H54 (cell line): ENCODE data around the gene SUGCT.

ENCODE experiments used
- DNase-seq: peaks from one replicate; pipeline ENCODE4 v3.0.0; 2011; ENCODE audit warnings: low spot score, mixed read lengths; ENCODE audit not compliant: insufficient read length
- FAIRE-seq: peaks from 3 replicates; lab custom pipeline; 2011; peaks lifted over from hg19 to GRCh38; lab: Jason Lieb, UNC
- POLR2A ChIP-seq: IDR thresholded peaks from 2 replicates; pipeline ENCODE4 v1.6.1; 2011; ENCODE audit warnings: low read depth, mild to moderate bottlenecking, low read length

SUGCT gene

DNA sequence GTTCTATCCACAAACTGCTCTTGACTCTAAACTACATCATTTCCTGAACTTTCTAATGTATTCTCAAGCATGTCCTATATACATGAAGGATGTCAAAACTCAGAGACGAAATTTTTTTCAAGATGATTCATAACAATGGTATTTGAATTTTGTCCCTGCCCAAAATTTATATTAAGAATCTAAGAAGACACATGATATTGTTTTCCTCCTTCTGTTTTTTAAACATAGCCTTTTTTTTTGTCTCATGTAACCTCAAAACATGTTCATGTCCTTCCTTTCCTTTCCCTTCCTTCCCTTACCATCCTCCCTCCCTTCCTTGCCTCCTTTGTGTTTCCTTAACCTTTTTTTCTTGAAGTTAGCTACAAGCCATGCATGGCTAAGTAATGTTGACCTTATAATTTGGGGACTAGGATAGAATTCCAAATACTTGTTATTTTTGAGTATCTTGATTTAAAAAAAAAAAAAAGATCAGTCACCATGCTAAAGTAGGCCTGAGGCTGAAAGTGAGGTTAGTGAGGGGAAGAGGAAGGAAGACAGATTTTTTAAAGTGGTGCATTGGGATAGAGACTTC is 163.0 kb downstream of the SUGCT start:
- TF ChIP-seq POLR2A, result no peak
- no peak for DNase-seq
- FAIRE-seq, result no peak

DNA sequence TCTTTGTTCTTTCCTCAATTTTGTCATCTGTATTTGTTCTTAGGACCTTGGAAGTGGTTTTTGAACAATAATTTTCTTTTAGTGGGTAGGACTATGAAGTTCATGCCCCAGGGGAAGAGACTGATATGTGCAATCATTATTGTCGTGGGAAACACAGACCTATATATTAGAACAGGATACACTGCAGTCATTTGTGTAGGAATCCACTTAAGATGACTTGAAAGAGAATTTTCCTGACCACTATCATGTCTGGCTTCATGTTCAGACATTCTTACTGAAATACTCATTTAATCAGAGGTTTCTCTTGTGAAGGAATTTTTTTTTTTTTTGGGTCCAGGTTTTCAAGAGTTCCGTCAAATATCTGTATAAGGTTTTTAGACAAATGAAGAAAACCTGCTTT is 163.6 kb downstream of the SUGCT start:
- no peak for FAIRE-seq
- TF ChIP-seq POLR2A, result no peak
- no peak for DNase-seq

DNA sequence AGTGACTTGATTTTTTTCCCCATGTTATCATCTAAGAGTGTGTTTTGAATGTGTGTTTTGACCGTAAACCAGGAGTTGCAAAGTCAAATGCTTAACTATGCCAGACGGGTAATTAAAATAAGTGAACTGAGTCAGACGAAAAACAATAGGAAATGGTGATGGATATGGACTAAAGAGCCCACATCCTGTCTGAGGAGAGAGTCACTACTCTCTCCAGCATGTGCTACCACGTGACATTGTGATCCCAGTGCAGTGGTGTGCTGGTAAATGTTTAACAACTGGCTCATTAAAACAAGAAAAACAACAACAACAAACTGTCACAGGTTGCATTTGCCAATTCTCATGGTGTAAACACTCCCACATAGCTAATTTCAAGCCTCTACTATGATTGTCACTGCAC is 164.3 kb downstream of the SUGCT start:
- DNase-seq, result peak; percentile 38
- TF ChIP-seq POLR2A, result no peak
- peak; percentile 91 for FAIRE-seq

DNA sequence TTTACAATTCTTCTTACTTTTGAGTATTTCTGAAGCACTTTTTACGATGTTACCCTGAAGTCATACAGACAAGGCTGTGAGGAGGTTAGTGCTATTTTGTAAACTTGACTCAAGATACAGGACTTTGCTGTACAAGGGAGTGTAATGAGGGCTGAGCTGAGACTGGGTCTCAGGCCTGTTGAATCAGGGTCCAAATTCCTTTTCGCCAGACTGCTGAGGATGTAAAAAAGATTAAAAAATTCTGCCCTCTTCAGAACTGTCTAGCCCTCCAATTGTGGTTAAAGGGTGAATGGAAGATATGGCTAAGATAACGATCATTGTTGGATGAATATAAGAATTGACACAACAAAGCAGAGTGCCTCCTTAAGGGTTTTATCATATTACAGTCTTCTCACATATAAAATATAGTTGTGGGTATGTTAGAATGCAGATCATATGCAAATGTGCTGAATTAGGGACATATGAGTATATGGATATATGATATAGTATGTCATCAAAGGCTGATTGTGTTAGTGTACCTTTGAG is 165.4 kb downstream of the SUGCT start:
- DNase-seq, result no peak
- no peak for TF ChIP-seq POLR2A
- FAIRE-seq, result no peak

DNA sequence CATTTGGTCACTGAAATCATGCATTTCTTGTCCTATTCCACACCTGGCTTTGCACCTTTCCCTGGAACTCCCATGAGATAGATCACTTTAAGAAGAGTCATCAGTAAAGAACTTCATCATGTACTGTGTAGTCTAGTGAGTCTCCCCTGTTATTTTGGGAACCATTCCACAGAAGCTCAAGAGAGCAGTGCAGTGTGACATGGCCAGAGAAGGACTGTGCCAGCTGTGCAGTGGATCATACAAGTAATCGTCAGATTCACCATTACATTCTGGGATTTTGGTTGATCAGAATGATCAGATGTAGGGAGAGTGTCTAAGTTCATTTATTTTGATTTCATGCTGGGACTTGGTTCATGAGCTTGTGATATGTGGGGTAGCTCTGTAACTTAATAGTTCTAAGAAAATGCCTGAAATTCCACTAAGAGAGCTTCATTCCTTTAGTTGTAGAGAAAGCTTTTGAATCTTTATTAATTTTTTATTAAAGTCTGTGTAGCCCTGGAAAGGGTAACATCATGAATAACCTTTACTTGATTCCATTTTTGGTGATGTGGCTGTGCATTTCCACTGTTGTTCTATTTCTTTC is 166.8 kb downstream of the SUGCT start:
- no peak for TF ChIP-seq POLR2A
- FAIRE-seq, result no peak
- DNase-seq, result no peak

DNA sequence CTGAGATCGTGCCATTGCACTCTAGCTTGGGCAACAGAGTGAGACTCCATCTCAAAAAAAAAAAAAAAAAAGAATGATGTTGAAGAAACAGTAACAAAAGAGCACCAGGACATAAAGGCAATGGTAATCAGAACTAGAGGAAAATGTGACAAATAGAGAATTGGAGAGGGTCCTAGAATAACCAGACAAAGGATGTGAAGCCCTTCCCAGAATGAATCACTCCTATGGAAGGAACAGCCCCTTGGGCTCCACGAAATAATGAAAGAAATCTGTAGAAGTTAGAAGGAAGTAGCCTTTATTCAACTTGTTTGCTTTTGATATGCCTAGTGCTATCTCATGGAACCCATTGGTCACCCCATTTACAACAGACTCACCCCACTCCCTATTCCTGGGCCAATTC is 169.2 kb downstream of the SUGCT start:
- FAIRE-seq (no peak), DNase-seq (no peak)
- TF ChIP-seq POLR2A, result no peak

DNA sequence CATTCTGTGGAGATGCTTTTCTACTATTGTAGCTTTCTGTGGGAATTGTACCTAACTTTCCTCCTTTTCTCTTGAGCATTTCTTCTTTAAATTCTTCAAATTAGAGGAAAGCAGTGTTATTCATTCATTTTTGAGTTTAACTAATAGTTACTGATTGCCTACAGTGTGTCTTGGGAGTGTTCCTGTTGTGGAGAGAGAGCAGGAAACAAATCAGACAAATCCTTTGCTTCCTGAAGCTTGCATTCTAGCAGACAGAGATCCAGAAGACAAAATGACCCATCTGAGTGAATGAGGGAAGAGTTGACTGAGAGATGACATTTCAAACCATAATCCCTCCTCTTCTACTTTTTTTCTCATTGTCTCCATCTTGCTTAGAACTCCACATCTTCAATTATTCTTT is 170.4 kb downstream of the SUGCT start:
- DNase-seq (no peak), FAIRE-seq (no peak)
- TF ChIP-seq POLR2A, result no peak

DNA sequence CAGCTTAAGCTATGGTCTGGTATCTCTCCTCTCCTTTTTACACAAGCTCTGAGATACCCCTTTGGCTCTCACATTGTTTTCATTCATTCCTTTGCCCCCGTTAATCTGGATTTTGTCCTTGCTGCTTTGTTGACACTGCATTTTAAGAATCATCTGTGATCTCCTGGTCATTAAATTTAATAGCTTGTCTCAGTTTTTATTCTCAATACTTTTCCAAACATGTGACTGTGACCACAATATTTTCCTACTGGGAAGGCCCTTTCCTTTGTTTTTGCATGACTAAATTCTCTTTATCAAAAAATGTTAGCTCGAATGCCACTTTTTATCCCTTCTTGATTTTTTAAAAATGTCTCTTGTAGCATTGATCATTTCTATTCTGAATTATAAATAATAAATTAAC is 171.2 kb downstream of the SUGCT start:
- DNase-seq (no peak), FAIRE-seq (no peak)
- no peak for TF ChIP-seq POLR2A

DNA sequence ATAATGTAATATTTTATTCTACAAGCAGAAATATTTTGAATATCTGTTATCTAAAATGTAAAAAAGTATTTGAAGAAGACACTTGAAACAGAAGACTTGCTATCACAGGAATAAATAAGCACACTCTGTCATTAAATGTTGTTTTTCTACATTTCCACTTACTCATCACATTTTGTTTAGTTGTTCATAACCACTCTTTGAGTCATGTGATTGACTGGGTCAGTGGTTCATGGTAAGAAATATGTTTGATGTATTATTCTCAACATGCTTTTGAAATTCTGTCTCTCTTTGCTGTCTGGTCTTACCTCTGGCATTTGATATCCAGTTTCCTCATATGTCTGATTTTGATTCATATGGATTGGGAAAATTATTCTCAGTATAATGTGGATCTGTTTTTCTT is 171.8 kb downstream of the SUGCT start:
- no peak for TF ChIP-seq POLR2A
- peak; percentile 57 for FAIRE-seq

DNA sequence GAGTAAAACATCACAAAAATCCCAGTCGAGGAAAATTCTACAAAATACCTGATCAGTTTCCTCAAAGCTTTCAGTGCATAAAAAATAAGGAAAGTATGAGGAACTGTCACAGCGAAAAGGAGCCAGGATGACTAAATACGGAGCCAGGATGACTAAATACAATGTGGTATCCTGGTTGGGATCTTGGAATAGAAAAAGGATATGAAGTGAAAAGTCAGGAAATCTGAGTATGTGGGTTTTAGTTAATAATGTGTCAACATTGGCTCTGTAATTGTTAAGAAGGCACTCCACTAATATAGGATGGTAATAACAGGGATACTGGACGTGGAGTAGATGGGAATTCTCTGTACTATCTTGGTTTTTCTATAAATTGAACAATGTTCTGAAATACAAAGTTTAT is 175.5 kb downstream of the SUGCT start:
- peak; percentile 67 for FAIRE-seq
- TF ChIP-seq POLR2A, result no peak
- no peak for DNase-seq

More for the DNA sequence above, 171.8 kb downstream of the SUGCT start:
- DNase-seq, result no peak

DNA sequence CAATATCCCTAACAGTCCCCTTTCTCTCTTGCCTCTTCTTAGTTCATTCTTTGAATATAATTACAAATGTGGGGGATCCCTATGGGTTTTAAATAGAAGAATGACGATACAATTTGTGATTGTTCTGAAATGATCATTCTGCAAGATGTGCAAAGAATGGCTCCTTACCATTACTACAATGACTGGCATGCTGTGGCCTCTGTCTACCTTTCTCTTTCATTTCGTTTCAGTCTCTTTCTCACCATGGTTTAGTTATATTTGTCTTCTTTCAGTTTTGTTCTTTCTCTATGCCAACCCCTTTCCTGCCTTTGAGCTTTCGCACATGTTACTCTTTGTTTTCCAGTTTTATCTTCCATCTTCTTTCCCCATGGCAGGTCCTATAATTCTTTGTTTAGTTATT is 176.5 kb downstream of the SUGCT start:
- FAIRE-seq (no peak), DNase-seq (no peak)
- TF ChIP-seq POLR2A, result no peak

DNA sequence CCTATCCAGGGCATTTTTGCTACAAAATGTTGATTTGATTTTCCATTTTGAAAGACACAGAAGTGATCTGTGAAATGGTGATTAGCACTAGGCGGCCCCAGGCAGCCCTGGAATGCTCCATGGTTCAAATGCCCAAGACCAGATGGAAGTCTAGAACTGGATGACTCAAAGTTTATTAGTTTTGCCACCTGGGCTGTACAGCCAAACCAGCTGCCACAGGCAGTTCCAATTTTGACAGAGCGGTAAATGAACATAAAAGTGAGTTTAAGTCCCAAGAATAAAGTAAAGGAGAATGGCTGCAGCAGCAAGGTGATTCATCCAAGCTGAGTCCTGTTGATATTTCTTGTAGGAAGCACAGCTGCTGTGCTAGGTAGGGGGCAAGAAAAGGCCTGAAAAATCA is 180.5 kb downstream of the SUGCT start:
- FAIRE-seq (no peak), DNase-seq (no peak)
- no peak for TF ChIP-seq POLR2A

DNA sequence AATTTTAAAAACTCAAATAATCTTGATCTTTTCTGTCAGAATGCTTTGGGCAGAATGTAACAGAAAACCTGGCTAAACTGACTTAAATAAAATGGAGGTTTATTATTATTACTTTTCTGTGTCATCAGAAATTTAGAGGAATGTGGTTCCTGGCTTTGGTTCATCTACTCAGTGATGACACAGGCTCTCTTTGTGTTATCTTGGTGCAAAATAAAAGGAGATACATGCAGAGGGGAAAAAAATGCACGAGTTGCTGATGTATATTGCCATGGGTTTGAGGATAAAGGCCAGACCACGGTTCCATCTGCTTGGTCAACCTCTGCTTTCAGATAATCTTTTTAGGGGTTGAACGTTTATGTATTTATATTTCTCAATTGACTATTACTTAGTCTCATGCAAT is 181.4 kb downstream of the SUGCT start:
- FAIRE-seq, result no peak
- TF ChIP-seq POLR2A, result no peak
- no peak for DNase-seq

DNA sequence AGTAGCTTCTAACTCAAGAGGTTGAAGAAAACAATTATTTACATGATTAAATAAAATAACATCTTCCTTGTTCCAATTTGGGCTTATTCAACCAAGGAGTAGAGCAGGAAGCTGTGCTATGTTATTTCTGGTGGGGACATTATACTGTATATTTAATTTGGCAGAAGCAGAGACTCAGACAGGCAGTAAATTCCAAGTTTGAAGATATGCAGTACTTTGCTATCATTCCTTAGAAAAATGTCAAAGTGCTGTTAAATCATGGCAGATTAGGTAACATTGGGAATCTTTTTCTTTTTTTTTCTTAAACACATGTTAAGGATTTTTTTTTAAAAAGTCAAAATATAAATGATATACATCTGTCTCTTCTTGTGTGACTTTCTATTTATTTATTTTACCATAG is 190.1 kb downstream of the SUGCT start:
- no peak for FAIRE-seq
- TF ChIP-seq POLR2A, result no peak

DNA sequence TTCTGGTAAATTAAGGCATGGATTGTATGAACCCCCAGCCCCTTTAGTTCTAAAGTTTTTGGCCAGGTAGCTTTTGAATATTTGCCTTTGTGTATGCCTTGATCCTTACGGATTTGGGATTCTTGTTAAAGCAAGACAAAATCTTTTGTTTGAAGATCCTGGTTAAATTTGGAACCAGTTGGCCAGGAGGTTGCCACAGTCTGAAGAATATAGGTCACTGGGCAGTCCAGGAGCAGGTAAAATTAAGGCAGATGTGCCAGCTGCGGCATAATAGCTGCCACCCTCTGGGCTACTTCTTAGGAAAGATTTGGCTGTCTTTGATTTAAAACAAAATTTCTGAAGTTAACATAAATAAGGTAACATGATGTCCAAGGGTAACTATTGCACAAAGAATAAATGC is 192.3 kb downstream of the SUGCT start:
- DNase-seq (no peak), FAIRE-seq (no peak)
- TF ChIP-seq POLR2A, result no peak

More for the DNA sequence above, 190.1 kb downstream of the SUGCT start:
- DNase-seq, result no peak
